Measurements from ENCODE around the gene CIDEA.

DNA sequence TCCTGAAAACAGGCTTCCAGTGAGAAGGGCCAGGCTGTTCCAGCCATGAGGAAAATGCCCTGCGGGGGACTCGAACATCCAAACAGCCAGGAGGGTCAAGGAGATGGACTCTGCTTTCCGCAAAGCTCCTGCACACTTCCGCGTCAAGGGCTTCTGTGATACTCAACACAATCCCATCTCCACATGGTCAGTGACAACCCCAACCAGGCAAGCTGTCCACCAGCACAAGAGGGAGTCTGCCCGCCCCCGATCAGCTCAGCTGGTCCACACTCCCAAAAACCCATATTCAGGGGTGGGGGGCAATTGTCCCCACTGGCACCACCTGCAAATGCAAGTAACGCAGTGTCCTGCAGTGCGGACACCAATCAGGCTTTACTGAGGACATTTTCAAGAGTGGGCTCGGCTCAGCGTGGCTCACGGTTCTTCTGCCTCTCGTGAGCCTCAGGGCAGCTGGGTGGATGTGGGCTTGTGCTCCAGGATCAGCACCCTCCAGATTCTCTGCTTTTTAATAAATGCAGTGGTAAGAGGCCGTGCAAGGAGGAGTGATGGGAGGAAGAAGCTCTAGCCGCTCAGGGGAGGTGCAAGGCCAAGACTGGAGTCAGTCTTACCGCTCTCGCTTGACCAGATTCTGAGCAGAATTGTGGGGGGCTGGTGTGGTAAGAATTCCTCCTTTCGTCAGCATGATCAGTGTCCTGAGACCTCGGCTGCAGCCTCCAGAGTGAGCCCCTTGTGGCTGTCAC lies 19.5 kb upstream of the CIDEA start:
- TF ChIP-seq CTCF (IDR thresholded peaks at IDR 0.05) (no peak), POLR2AphosphoS5 (IDR thresholded peaks at IDR 0.05) (no peak)

Data from breast epithelium (tissue), 3 donors.